Measurements from ENCODE around the gene MASP1.

Gene MASP1

GRCh38 chr3:187291512-187292132 is at the start of gene MASP1:
TSS of gene MASP1 (minus strand) at chr3:187291737. CDS start at chr3:187291632, 105 bp downstream.
- DNase-seq (ENCODE audit: low read depth): no peak

GRCh38 chr3:187340578-187340977 is 49.0 kb upstream of the MASP1 start:
- DNase-seq (ENCODE audit: low read depth): no peak

GRCh38 chr3:187336322-187336721 is 44.8 kb upstream of the MASP1 start:
- DNase-seq (ENCODE audit: low read depth): no peak

- no peak for DNase-seq (ENCODE audit: low read depth)
Observed at GRCh38 chr3:187334904-187335303, 43.4 kb upstream of the MASP1 start.

- no peak for DNase-seq (ENCODE audit: low read depth)
Observed at GRCh38 chr3:187328691-187329090, 37.2 kb upstream of the MASP1 start.

GRCh38 chr3:187327845-187328244 is 36.3 kb upstream of the MASP1 start:
- no peak for DNase-seq (ENCODE audit: low read depth)

- DNase-seq (ENCODE audit: low read depth): no peak
Observed at GRCh38 chr3:187325632-187326031, 34.1 kb upstream of the MASP1 start.

- DNase-seq (ENCODE audit: low read depth): no peak
Observed at GRCh38 chr3:187323091-187323490, 31.6 kb upstream of the MASP1 start.

- no peak for DNase-seq (ENCODE audit: low read depth)
Observed at GRCh38 chr3:187322291-187322690, 30.8 kb upstream of the MASP1 start.

GRCh38 chr3:187321766-187322165 is 30.2 kb upstream of the MASP1 start:
- DNase-seq (ENCODE audit: low read depth): no peak

GRCh38 chr3:187319699-187320302 is 28.3 kb upstream of the MASP1 start:
- peak; percentile 51 for DNase-seq (ENCODE audit: low read depth)

GRCh38 chr3:187318819-187319616 is 27.5 kb upstream of the MASP1 start:
- DNase-seq (ENCODE audit: low read depth): peak; percentile 5

- no peak for DNase-seq (ENCODE audit: low read depth)
Observed at GRCh38 chr3:187315872-187316271, 24.3 kb upstream of the MASP1 start.

GRCh38 chr3:187314176-187314575 is 22.6 kb upstream of the MASP1 start:
- DNase-seq (ENCODE audit: low read depth): no peak

GRCh38 chr3:187310954-187311470 is 19.5 kb upstream of the MASP1 start:
- no peak for DNase-seq (ENCODE audit: low read depth)

GRCh38 chr3:187310226-187310625 is 18.7 kb upstream of the MASP1 start:
- DNase-seq (ENCODE audit: low read depth): no peak

- DNase-seq (ENCODE audit: low read depth): no peak
Observed at GRCh38 chr3:187305881-187306280, 14.3 kb upstream of the MASP1 start.

- no peak for DNase-seq (ENCODE audit: low read depth)
Observed at GRCh38 chr3:187299611-187300010, 8.1 kb upstream of the MASP1 start.

GRCh38 chr3:187296911-187297310 is 5.4 kb upstream of the MASP1 start:
- no peak for DNase-seq (ENCODE audit: low read depth)

- DNase-seq (ENCODE audit: low read depth): no peak
Observed at GRCh38 chr3:187296058-187296457, 4.5 kb upstream of the MASP1 start.

GRCh38 chr3:187295316-187296034 is 3.9 kb upstream of the MASP1 start:
- no peak for DNase-seq (ENCODE audit: low read depth)

Measured in activated T-cell treated with anti-CD3 and anti-CD28 coated beads for 48 hours (primary cell).